ENCODE measurements around the gene STAC. TPM values are rescaled to one million over a fixed set of nuclear protein-coding genes. Genes with fewer than 3 reads are reported as not detected.

STAC gene
- total RNA-seq, 1 donor from 2014 or later: 1.3 TPM

DNA sequence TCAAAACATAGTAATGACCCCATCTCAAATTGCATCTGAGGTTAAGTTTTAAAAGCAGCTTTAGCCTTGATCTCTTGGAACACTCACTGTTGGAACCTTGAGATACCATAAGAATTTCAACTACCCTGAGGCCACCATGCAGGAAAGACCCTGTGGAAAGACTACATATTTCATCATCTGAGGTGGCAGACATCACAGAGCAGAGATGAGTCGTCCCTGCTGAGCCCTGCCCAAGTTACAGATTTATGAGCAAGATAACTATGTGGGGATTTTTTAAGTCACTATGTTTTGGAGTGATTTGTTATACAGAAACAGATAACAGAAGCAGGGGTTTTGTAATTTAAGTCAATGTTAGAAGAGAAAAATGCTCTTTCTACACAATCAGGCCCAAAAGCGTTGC is 168.4 kb downstream of the STAC start:
- H3K36me3 Mint-ChIP-seq (ENCODE audit: low read depth): no peaks in the 10 kb centered on the region
- TF ChIP-seq, protein P1, sequence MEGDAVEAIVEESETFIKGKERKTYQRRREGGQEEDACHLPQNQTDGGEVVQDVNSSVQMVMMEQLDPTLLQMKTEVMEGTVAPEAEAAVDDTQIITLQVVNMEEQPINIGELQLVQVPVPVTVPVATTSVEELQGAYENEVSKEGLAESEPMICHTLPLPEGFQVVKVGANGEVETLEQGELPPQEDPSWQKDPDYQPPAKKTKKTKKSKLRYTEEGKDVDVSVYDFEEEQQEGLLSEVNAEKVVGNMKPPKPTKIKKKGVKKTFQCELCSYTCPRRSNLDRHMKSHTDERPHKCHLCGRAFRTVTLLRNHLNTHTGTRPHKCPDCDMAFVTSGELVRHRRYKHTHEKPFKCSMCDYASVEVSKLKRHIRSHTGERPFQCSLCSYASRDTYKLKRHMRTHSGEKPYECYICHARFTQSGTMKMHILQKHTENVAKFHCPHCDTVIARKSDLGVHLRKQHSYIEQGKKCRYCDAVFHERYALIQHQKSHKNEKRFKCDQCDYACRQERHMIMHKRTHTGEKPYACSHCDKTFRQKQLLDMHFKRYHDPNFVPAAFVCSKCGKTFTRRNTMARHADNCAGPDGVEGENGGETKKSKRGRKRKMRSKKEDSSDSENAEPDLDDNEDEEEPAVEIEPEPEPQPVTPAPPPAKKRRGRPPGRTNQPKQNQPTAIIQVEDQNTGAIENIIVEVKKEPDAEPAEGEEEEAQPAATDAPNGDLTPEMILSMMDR (conservative IDR thresholded peaks at IDR 0.05): no peak
- no peak for DNase-seq (ENCODE audit: low read depth, low spot score)
- no peaks in the 10 kb centered on the region for H3K4me1 Mint-ChIP-seq
- no peak overlapping the region for H3K27ac Mint-ChIP-seq (ENCODE audit: unreplicated experiment)
- peaks cover 2% of the 10 kb centered on the region for H3K27me3 Mint-ChIP-seq (ENCODE audit: low read depth)
- no peak overlapping the region for H3K4me3 Mint-ChIP-seq
- peaks cover 7% of the 10 kb centered on the region for H3K9me3 Mint-ChIP-seq

DNA sequence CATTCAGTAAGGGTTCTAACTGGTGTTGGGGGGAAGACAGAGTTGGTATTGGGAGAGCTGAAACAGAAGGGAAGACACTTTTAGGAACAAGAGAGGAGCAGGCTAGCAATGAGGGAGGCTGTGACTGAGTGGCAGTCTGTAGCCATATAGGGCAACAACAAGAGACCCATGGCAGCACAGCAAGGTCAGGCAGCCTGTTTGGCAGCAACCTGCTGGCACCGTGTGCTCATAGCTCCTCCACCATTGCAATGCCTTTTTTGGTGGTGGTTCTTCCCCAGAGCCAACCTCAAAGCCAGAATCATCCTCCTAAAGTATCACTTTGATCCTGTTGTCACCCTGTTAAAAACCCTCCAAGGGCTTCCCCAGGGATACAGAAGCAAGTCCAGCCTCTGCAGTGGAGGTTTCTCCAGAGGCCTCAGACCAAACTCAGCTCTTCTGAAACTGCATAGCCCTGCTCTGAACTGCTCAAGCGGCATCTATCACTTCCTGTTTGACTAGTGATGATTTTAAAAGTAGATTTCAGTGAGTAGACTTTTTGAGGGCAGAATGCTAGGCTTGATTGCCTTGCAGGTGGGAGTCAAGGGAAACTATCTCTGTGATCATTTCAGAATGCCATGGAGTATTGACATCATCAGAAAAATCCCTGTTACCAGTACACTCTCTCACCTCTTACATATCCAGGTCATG is 176.9 kb downstream of the STAC start:
- no peaks in the 10 kb centered on the region for H3K27me3 Mint-ChIP-seq (ENCODE audit: low read depth)
- H3K27ac Mint-ChIP-seq (ENCODE audit: unreplicated experiment): no peak overlapping the region
- TF ChIP-seq, protein P1 (conservative IDR thresholded peaks at IDR 0.05): no peak
- H3K4me1 Mint-ChIP-seq: no peaks in the 10 kb centered on the region
- H3K36me3 Mint-ChIP-seq (ENCODE audit: low read depth): no peaks in the 10 kb centered on the region
- no peaks in the 10 kb centered on the region for H3K9me3 Mint-ChIP-seq
- DNase-seq (ENCODE audit: low read depth, low spot score): no peak
- H3K4me3 Mint-ChIP-seq: no peak overlapping the region

DNA sequence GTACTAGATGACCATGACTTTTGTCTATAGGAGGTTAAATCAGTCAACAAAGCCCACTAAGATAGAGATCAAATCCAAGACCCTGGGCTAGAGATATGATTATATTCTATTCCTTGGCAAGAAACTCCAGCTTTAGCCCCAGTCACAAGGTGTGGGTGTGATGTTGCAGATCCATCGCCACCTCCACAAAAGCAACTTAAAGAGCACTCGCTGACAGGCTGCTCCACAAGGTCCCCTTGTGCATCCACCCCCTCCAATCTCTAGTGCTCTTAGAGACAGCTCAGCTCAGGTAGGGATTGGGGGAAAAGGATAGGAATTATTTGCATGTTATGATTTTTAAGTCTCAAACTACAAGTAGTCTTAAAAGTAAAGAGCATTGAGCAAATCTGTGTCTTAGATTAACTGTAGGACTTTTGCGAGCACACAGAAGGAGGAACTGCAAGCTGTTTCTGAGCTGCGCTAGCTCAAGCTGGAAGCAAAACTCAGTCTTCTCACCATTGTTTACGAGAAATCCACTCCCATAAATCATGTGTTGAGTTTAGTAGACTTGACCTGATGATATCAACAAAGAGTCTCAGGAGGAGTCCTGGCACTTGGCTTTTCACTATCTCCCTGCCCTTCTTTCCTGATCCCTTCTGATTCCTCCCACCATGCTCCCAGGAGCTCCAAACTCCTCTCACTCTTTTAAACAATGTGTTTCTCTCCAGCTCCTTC is 177.6 kb downstream of the STAC start:
- DNase-seq (ENCODE audit: low read depth, low spot score): no peak
- no peaks in the 10 kb centered on the region for H3K4me1 Mint-ChIP-seq
- H3K9me3 Mint-ChIP-seq: no peaks in the 10 kb centered on the region
- H3K36me3 Mint-ChIP-seq (ENCODE audit: low read depth): no peaks in the 10 kb centered on the region
- H3K4me3 Mint-ChIP-seq: no peak overlapping the region
- TF ChIP-seq, protein P1 (conservative IDR thresholded peaks at IDR 0.05): no peak
- H3K27ac Mint-ChIP-seq (ENCODE audit: unreplicated experiment): no peak overlapping the region
- no peaks in the 10 kb centered on the region for H3K27me3 Mint-ChIP-seq (ENCODE audit: low read depth)

DNA sequence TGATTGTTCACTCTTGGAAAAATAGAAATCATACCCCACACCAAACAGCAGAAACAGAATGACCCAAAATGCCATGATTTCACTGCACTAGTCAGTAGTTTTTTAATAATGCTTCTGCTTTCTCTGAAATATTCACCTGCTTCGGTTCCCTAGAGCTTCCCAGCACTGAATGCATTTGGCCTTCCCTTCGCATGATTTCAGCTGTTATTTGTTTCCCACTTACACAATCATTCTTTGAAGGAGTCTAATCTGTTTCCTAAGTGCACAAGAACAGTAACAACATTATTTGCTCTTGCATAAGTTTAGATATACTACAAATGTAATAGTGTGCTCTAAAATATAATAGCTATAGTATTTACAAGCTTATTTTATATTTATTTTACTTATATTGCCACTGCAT is 178.7 kb downstream of the STAC start:
- no peaks in the 10 kb centered on the region for H3K4me1 Mint-ChIP-seq
- H3K27me3 Mint-ChIP-seq (ENCODE audit: low read depth): no peaks in the 10 kb centered on the region

DNA sequence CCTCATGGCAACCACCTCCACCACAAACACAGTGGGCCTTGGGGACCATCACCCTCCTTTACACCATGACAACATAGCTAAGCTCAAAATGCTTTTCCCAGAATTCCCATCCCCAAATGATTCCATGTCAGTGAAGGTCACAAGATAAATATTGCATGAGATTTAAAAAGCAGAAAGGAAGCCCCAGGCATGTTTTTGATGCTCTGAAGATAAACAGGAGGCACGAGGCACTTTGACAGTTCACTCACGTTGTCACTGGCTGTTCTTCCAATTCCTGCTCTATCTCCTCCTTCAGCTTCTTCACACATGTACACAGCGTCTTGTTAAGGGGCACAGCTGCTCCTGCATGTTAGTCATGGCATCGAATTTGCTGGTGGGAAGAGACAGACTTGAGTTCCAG is 180.4 kb downstream of the STAC start:
- peak overlapping the region; percentile 20 for H3K27ac Mint-ChIP-seq (ENCODE audit: unreplicated experiment)
- no peak for DNase-seq (ENCODE audit: low read depth, low spot score)

More for the DNA sequence above, 178.7 kb downstream of the STAC start:
- DNase-seq (ENCODE audit: low read depth, low spot score): no peak
- TF ChIP-seq, protein P1 (conservative IDR thresholded peaks at IDR 0.05): no peak
- Mint-ChIP-seq H3K36me3 (ENCODE audit: low read depth) (no peaks in the 10 kb centered on the region), H3K9me3 (no peaks in the 10 kb centered on the region), H3K4me3 (no peak overlapping the region), H3K27ac (ENCODE audit: unreplicated experiment) (no peak overlapping the region)

More for the DNA sequence above, 180.4 kb downstream of the STAC start:
- H3K9me3 Mint-ChIP-seq: no peaks in the 10 kb centered on the region
- H3K4me3 Mint-ChIP-seq: no peak overlapping the region
- no peaks in the 10 kb centered on the region for H3K4me1 Mint-ChIP-seq
- TF ChIP-seq, protein P1 (conservative IDR thresholded peaks at IDR 0.05): no peak
- no peaks in the 10 kb centered on the region for H3K27me3 Mint-ChIP-seq (ENCODE audit: low read depth)
- H3K36me3 Mint-ChIP-seq (ENCODE audit: low read depth): no peaks in the 10 kb centered on the region

Data from neural crest cell (in vitro differentiated cells).